Mammary epithelial cell (primary cell): ENCODE results near the gene CD300LD.

ENCODE experiments used
- EZH2 ChIP-seq: IDR thresholded peaks from 2 replicates; pipeline ENCODE4 v1.6.1; 2012; ENCODE audit warnings: low read length, inconsistent platforms, borderline replicate concordance
- TF ChIP-seq, protein P1 (sequence below), 2 donors: IDR thresholded peaks in 1 of 2; conservative IDR thresholded peaks in 1 of 2; 2 replicates each; pipeline ENCODE4 v1.5.1; 2011 to 2012; ENCODE audit warnings: inconsistent platforms in 2 of 2, low read length in 2 of 2, mild to moderate bottlenecking in 2 of 2, control low read depth in 1 of 2, low read depth in 1 of 2; ENCODE audit not compliant: insufficient read depth in 1 of 2; ENCODE audit errors: extremely low read depth in 1 of 2

DNA sequence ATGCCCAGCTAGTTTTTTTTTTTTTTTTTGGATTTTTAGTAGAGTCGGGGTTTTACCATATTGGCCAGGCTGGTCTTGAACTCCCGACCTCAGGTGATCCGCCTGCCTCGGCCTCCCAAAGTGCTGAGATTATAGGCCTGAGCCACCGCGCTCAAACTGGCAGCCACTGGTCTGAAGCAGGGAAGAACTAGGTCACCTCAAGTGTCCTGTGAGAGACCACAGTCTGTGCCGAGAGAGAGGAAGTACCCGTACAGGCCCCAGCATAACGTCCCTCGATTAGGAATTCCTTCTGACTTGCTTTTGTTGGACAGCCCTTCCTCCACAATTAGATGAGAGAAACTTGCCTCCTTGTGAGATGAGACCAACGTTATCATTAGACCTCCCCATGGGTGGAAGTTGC, 45.2 kb upstream of the CD300LD start:
- TF ChIP-seq, protein P1, sequence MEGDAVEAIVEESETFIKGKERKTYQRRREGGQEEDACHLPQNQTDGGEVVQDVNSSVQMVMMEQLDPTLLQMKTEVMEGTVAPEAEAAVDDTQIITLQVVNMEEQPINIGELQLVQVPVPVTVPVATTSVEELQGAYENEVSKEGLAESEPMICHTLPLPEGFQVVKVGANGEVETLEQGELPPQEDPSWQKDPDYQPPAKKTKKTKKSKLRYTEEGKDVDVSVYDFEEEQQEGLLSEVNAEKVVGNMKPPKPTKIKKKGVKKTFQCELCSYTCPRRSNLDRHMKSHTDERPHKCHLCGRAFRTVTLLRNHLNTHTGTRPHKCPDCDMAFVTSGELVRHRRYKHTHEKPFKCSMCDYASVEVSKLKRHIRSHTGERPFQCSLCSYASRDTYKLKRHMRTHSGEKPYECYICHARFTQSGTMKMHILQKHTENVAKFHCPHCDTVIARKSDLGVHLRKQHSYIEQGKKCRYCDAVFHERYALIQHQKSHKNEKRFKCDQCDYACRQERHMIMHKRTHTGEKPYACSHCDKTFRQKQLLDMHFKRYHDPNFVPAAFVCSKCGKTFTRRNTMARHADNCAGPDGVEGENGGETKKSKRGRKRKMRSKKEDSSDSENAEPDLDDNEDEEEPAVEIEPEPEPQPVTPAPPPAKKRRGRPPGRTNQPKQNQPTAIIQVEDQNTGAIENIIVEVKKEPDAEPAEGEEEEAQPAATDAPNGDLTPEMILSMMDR (conservative IDR thresholded peaks at IDR 0.05 in 1 of 2, IDR thresholded peaks at IDR 0.05 in 1 of 2; ENCODE audit: extremely low read depth in 1 of 2, insufficient read depth in 1 of 2, low read depth in 1 of 2, low read length in 2 of 2) = no peak
- TF ChIP-seq EZH2 = no peak
